ENCODE data around the gene WDFY4. TPM values are rescaled to one million over a fixed set of nuclear protein-coding genes. Genes with fewer than 3 reads are reported as not detected.

WDFY4 gene
- total RNA-seq, 4 donors from 2014 or later, result 0.60 to 20.6 (median 5.1) TPM

DNA sequence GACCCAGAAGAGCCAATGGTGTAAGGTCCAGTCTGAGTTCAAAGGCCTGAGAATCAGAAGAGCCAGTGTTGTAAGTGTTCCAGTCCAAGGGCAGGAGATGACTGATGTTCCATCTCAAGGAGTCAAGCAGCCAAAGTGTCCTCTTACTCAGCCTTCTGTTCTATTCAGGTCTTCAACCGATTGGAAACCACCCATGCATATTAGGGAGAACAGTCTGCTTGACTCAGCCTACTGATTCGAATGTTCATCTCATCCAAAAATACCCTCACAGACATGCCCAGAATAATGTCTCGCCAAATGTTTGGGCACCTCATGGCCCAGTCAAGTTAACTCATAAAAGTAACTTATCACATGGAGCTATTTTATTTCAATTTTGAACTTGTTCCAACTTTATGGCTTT is 2.9 kb upstream of the WDFY4 start:
- no peak for DNase-seq
- in situ Hi-C loops (cut with MboI; ENCODE audit: low pct_ligation_motif_present in 1 of 4, low pct_unique_long_range_greater_than_20kb in 1 of 4, low sequenced_read_pairs in 3 of 4), result no loop called here
- no peak overlapping the region for H3K4me3 ChIP-seq
- TF ChIP-seq, protein P1, sequence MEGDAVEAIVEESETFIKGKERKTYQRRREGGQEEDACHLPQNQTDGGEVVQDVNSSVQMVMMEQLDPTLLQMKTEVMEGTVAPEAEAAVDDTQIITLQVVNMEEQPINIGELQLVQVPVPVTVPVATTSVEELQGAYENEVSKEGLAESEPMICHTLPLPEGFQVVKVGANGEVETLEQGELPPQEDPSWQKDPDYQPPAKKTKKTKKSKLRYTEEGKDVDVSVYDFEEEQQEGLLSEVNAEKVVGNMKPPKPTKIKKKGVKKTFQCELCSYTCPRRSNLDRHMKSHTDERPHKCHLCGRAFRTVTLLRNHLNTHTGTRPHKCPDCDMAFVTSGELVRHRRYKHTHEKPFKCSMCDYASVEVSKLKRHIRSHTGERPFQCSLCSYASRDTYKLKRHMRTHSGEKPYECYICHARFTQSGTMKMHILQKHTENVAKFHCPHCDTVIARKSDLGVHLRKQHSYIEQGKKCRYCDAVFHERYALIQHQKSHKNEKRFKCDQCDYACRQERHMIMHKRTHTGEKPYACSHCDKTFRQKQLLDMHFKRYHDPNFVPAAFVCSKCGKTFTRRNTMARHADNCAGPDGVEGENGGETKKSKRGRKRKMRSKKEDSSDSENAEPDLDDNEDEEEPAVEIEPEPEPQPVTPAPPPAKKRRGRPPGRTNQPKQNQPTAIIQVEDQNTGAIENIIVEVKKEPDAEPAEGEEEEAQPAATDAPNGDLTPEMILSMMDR (IDR thresholded peaks at IDR 0.05), result no peak
- no peak for TF ChIP-seq POLR2AphosphoS5 (IDR thresholded peaks at IDR 0.05)
- no peak for TF ChIP-seq POLR2A (IDR thresholded peaks at IDR 0.05)
- TF ChIP-seq EP300 (IDR thresholded peaks at IDR 0.05; ENCODE audit: low read depth), result no peak
- no peaks in the 10 kb centered on the region for H3K4me1 ChIP-seq
- H3K9me3 ChIP-seq, result no peaks in the 10 kb centered on the region
- H3K27me3 ChIP-seq, result no peaks in the 10 kb centered on the region
- WGBS, 2 donors (ENCODE audit: low coverage in 1 of 2), result 64 to 83% methylated on average over 1 to 3 of the region's 3 CpGs
- intact Hi-C loops (cut with DNase I; ENCODE audit: low total_unique reads), result no loop called here
- H3K27ac ChIP-seq, result no peak overlapping the region
- H3K36me3 ChIP-seq, result no peaks in the 10 kb centered on the region

DNA sequence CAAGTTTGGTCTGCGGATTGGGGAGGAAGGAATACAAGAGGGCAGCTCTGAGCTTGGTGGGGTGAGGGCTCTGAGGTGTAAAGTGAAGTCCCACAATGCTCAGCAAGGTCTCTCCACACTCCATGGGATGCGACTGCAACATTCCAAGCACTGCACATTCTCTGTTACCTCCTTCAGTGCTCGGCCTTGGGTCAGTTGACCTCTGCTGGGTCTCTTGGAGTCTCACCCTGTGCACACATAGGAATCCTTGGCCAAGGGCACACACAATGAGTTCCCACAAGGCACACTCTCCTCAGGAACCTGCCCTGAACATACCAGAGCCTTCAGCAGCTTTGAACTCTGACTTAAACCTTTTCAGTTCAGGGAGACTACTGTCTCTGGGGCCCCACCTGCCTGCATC is 2.4 kb upstream of the WDFY4 start:
- Histone ChIP-seq H3K9me3 (no peaks in the 10 kb centered on the region), H3K27ac (no peak overlapping the region), H3K36me3 (no peaks in the 10 kb centered on the region), H3K27me3 (no peaks in the 10 kb centered on the region), H3K4me1 (no peaks in the 10 kb centered on the region), H3K4me3 (no peak overlapping the region)
- intact Hi-C loops (cut with DNase I; ENCODE audit: low total_unique reads), result no loop called here
- WGBS, 2 donors (ENCODE audit: low coverage in 1 of 2), result 56 to 84% methylated on average over 1 to 3 of the region's 3 CpGs
- in situ Hi-C loops (cut with MboI; ENCODE audit: low pct_ligation_motif_present in 1 of 4, low pct_unique_long_range_greater_than_20kb in 1 of 4, low sequenced_read_pairs in 3 of 4), result no loop called here
- no peak for DNase-seq
- TF ChIP-seq, protein P1 (IDR thresholded peaks at IDR 0.05), result no peak
- TF ChIP-seq POLR2A (IDR thresholded peaks at IDR 0.05) (no peak), POLR2AphosphoS5 (IDR thresholded peaks at IDR 0.05) (no peak)

DNA sequence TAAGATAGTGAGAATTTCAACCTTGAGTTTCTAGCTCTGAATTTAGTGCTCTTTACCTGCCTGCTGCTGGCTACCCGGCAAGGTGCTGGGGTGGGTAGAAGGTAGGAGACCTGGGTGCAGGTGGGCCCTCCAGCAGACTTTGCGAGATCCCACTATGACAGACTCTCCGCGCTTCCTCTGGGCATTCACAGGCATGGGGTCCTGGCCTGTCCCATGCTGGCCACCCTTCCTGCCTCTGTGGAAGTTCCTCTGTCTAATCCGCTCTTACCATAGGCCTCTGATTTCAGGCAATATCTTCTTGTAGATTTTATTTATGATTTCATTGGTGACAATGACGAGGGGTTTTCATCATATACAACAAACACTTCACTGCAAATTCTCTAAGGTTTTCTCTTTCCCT is 1.2 kb upstream of the WDFY4 start:
- Histone ChIP-seq H3K36me3 (no peaks in the 10 kb centered on the region), H3K4me1 (no peaks in the 10 kb centered on the region), H3K9me3 (no peaks in the 10 kb centered on the region), H3K4me3 (no peak overlapping the region), H3K27ac (no peak overlapping the region), H3K27me3 (no peaks in the 10 kb centered on the region)
- DNase-seq, result no peak
- 91 to 96% methylated on average over 3 to 6 of the region's 6 CpGs for WGBS, 2 donors (ENCODE audit: low coverage in 1 of 2)
- intact Hi-C loops (cut with DNase I; ENCODE audit: low total_unique reads) (no loop called here), in situ Hi-C loops (cut with MboI; ENCODE audit: low pct_ligation_motif_present in 1 of 4, low pct_unique_long_range_greater_than_20kb in 1 of 4, low sequenced_read_pairs in 3 of 4) (no loop called here)
- TF ChIP-seq POLR2AphosphoS5 (IDR thresholded peaks at IDR 0.05) (no peak), EP300 (IDR thresholded peaks at IDR 0.05; ENCODE audit: low read depth) (no peak), POLR2A (IDR thresholded peaks at IDR 0.05) (no peak)
- TF ChIP-seq, protein P1 (IDR thresholded peaks at IDR 0.05), result no peak

DNA sequence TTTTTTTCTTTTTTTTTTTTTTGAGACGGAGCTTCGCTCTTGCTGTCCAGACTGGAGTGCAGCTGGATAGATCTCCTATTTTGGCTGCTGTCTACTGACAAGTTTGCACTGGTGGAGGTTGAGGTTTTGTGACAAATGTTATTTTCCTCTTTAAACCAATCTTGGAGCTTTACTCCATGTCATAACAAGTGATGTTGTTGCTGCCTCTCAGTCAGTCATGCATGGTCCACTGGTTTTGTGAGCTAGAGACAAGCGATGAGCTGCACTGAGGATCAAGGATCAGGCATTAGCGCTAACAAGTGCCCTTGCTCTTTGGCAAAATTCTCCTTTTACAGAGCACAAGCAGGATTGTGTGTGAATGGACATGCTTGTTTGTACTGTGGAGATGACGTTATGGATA is 805 bp upstream of the WDFY4 start:
- no peak overlapping the region for H3K27ac ChIP-seq
- TF ChIP-seq, protein P1 (IDR thresholded peaks at IDR 0.05), result no peak
- TF ChIP-seq POLR2AphosphoS5 (IDR thresholded peaks at IDR 0.05) (no peak), EP300 (IDR thresholded peaks at IDR 0.05; ENCODE audit: low read depth) (no peak), POLR2A (IDR thresholded peaks at IDR 0.05) (no peak)
- intact Hi-C loops (cut with DNase I; ENCODE audit: low total_unique reads), result no loop called here
- no peaks in the 10 kb centered on the region for H3K9me3 ChIP-seq
- 76 to 95% methylated on average over 3 to 5 of the region's 5 CpGs for WGBS, 2 donors (ENCODE audit: low coverage in 1 of 2)
- H3K4me3 ChIP-seq, result no peak overlapping the region
- DNase-seq, result no peak
- no peaks in the 10 kb centered on the region for H3K27me3 ChIP-seq
- in situ Hi-C loops (cut with MboI; ENCODE audit: low pct_ligation_motif_present in 1 of 4, low pct_unique_long_range_greater_than_20kb in 1 of 4, low sequenced_read_pairs in 3 of 4), result no loop called here
- H3K36me3 ChIP-seq, result no peaks in the 10 kb centered on the region
- no peaks in the 10 kb centered on the region for H3K4me1 ChIP-seq
